HepG2 (cell line): ENCODE measurements around the gene SIVA1. TPM values are rescaled to one million over a fixed set of nuclear protein-coding genes. Genes with fewer than 3 reads are reported as not detected.

Experiments
- ADNP ChIP-seq: sonication (generic); formaldehyde crosslinking; IDR thresholded peaks from 2 replicates; pipeline ENCODE4 v1.4.0; 2020; ENCODE audit warnings: missing genetic modification reagents
- ATF6 ChIP-seq: sonication (generic); formaldehyde crosslinking; conservative IDR thresholded peaks from 2 replicates; pipeline ENCODE4 v1.4.0; 2020; ENCODE audit warnings: missing genetic modification reagents
- CEBPZ ChIP-seq: IDR thresholded peaks from 2 replicates; pipeline ENCODE4 v1.6.1; 2012; ENCODE audit warnings: low read length, improper control_type of control experiment
- CREBL2 ChIP-seq: sonication (generic); formaldehyde crosslinking; IDR thresholded peaks from 2 replicates; pipeline ENCODE4 v1.8.1; 2023; ENCODE audit warnings: missing genetic modification reagents, mild to moderate bottlenecking, borderline replicate concordance
- HDAC1 ChIP-seq: sonication (generic); formaldehyde crosslinking; IDR thresholded peaks from 2 replicates; pipeline ENCODE4 v1.5.1; 2020; ENCODE audit warnings: mild to moderate bottlenecking, missing genetic modification reagents
- HNRNPL ChIP-seq: fragments of 200-400 bp; formaldehyde crosslinking; IDR thresholded peaks from 2 replicates; pipeline ENCODE4 v1.6.1; 2017; ENCODE audit warnings: mild to moderate bottlenecking, low read depth, low read length
- IRF1 ChIP-seq: sonication (generic); formaldehyde crosslinking; IDR thresholded peaks from 2 replicates; pipeline ENCODE4 v1.4.0; 2020; ENCODE audit warnings: low read depth, mild to moderate bottlenecking, missing genetic modification reagents
- NCOA2 ChIP-seq: sonication (generic); formaldehyde crosslinking; IDR thresholded peaks from 2 replicates; pipeline ENCODE4 v1.8.0; 2022; ENCODE audit warnings: inconsistent platforms
- REXO4 ChIP-seq: sonication (generic); formaldehyde crosslinking; IDR thresholded peaks from 2 replicates; pipeline ENCODE4 v1.8.0; 2022; ENCODE audit warnings: missing genetic modification reagents, mild to moderate bottlenecking, borderline replicate concordance
- SYNCRIP ChIP-seq: fragments of 200-400 bp; formaldehyde crosslinking; IDR thresholded peaks from 2 replicates; pipeline ENCODE4 v1.6.1; 2018; ENCODE audit warnings: mild to moderate bottlenecking, low read depth, low read length; ENCODE audit not compliant: insufficient read depth
- ZBTB26 ChIP-seq: IDR thresholded peaks from 2 replicates; pipeline ENCODE4 v1.6.1; 2016; ENCODE audit warnings: missing compliant biosample characterization, missing genetic modification reagents, borderline replicate concordance
- ZFP90 ChIP-seq: sonication (generic); formaldehyde crosslinking; IDR thresholded peaks from 2 replicates; pipeline ENCODE4 v1.8.0; 2022; ENCODE audit warnings: missing genetic modification reagents, mild to moderate bottlenecking, inconsistent platforms, borderline replicate concordance
- ZNF12 ChIP-seq: sonication (generic); formaldehyde crosslinking; IDR thresholded peaks from 2 replicates; pipeline ENCODE4 v1.5.0; 2020; ENCODE audit warnings: missing genetic modification reagents
- ZNF572 ChIP-seq: sonication (generic); formaldehyde crosslinking; IDR thresholded peaks from 2 replicates; pipeline ENCODE4 v1.5.1; 2020; ENCODE audit warnings: mild to moderate bottlenecking, missing genetic modification reagents
- ZNF639 ChIP-seq: conservative IDR thresholded peaks from 2 replicates; pipeline ENCODE4 v1.6.1; 2018; ENCODE audit warnings: missing genetic modification reagents
- ZNF678 ChIP-seq: sonication (generic); formaldehyde crosslinking; IDR thresholded peaks from 2 replicates; pipeline ENCODE4 v1.4.0; 2020; ENCODE audit warnings: mild to moderate bottlenecking, missing genetic modification reagents
- ZNF770 ChIP-seq: sonication (generic); formaldehyde crosslinking; IDR thresholded peaks from 2 replicates; pipeline ENCODE4 v1.5.0; 2020; ENCODE audit warnings: mild to moderate bottlenecking, missing genetic modification reagents
- polyA plus RNA-seq, 8 experiments: library from polyadenylated mRNA; depleted of rRNA in 3 of 8; stranded (reverse) in 7 of 8; unstranded in 1 of 8; fragments of >200 nt; fragmentation: Illumina TruSeq in 4 of 8; extraction: Trizol in 4 of 8; gene quantifications; 2 replicates each; pipeline versions ENCODE4 v1.2.1 to v1.2.3, GENCODE V29; 2011 to 2016; ENCODE audit warnings: low read depth in 4 of 8, missing spikeins in 1 of 8, mixed read lengths in 1 of 8; ENCODE audit not compliant: insufficient read depth in 1 of 8
- total RNA-seq, 5 experiments: library from RNA; depleted of rRNA; stranded (reverse); fragments of >200 nt; fragmentation: Illumina TruSeq; extraction: Trizol; gene quantifications; 2 replicates each; pipeline ENCODE4 v1.2.3, GENCODE V29; 2016; ENCODE audit warnings: low read depth in 1 of 5

SIVA1 gene
- total and polyA plus RNA-seq, 2 of the 13 experiments (the other 11 are each of a cell fraction or from before 2014, with no cell fraction given) = 123 to 186 TPM

GRCh38 chr14:104749111-104749649 is 3.8 kb upstream of the SIVA1 start (continued):
- TF ChIP-seq ZNF12 (CRISPR knock-in tag) = 0 out of 2 replicates have a peak, but pooled peaks have one; percentile 39
- TF ChIP-seq NCOA2 (CRISPR knock-in tag) = no peak
- TF ChIP-seq CEBPZ = no peak
- TF ChIP-seq ZBTB26 (CRISPR knock-in tag) = no peak
- TF ChIP-seq IRF1 (CRISPR knock-in tag) = no peak
- TF ChIP-seq ADNP (CRISPR knock-in tag) = no peak
- no peak for TF ChIP-seq SYNCRIP
- no peak; the same call in 1 of the 2 replicates for TF ChIP-seq ZNF572 (CRISPR knock-in tag)
- no peak for TF ChIP-seq REXO4 (CRISPR knock-in tag)
- TF ChIP-seq CREBL2 = no peak
- no peak for TF ChIP-seq ZNF678 (CRISPR knock-in tag)
- no peak for TF ChIP-seq ZNF770
- no peak for TF ChIP-seq ATF6 (CRISPR knock-in tag)
- TF ChIP-seq HDAC1 = peak; percentile 84
- TF ChIP-seq ZNF639 (CRISPR knock-in tag) = no peak
- TF ChIP-seq HNRNPL = 0 out of 2 replicates have a peak, but pooled peaks have one; percentile 44
- peak; percentile 64; the same call in 1 of the 2 replicates for TF ChIP-seq ZFP90 (CRISPR knock-in tag)
